NCI-H146 treated with DMSO at 0.1 percent for 48 hours (cell line): Measurements from ENCODE around the gene MCM3AP.
A peak's percentile ranks its signal among the peaks of the same experiment; 100 is the strongest.
"Not testable (repeated sequence)": the region's sequence is repeated elsewhere in the genome, so short reads cannot be mapped to it uniquely, and the experiment has no call there.

Experiments used
- DNase-seq: peaks from one replicate; lab custom pipeline; 2025; ENCODE audit not compliant: unreplicated experiment; lab: John Stamatoyannopoulos, UW

Gene MCM3AP

DNA sequence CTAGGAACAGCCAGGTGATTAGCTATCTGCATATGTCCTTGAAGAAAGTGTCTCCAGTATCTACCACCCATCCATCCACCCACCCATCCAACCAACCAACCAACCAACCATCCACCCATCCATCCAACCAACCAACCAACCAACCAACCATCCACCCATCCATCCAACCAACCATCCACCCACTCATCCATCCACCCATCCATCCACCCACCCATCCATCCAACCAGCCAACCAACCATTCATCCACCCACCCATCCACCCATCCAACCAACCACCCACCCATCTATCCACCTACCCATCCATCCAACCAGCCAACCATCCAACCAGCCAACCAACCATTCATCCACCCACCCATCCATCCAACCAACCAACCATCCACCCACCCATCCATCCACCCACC is 26.2 kb upstream of the MCM3AP start:
- DNase-seq = no peak

DNA sequence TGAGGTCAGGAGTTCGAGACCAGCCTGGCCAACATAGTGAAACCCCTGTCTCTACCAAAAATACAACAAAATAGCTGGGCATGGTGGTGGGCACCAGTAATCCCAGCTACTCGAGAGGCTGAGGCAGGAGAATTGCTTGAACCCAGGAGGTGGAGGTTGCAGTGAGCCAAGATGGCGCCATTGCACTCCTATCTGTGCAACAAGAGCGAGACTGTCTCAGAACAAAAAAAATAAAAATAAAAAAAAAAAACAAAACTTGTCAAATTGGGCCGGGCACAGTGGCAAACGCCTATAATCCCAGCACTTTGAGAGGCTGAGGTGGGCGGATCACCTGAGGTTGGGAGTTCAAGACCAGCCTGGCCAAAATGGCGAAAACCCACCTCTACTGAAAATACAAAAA is 24.8 kb upstream of the MCM3AP start:
- not testable (repeated sequence) for DNase-seq

DNA sequence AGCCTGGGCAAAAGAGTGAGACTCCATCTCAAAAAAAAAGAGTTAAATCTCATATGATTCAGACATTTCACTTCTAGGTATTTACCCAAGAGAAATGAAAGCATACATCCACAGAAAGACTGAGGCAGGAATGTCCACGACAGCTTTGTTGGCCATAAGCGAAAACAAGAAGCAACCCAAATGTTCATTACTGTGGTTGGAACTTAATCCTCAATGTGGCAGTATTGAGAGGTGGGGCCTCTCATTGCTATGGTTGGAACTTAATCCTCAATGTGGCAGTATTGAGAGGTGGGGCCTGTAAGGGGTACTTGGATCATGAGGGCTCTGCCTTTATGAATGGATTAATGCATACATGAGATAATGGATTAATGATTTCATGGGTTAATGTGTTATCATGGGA is 23.0 kb upstream of the MCM3AP start:
- no peak for DNase-seq

DNA sequence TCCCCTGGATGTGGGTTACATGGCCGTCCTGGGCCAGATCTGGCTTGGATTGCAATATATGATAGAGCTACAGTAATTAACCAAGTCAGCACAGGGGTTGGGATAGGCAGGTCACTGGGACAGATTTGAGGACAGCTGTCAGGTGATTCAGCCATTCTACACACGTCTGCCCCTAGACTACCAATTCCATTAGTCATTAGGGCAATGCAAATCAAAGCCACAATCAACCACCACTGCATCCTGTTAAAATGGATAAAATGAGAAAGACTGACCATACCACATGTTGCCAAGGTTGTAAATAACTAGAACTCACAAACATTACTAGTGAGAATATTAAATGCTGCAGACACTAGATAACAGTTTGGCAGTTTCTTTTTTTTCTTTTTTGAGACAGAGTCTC is 22.2 kb upstream of the MCM3AP start:
- no peak for DNase-seq

DNA sequence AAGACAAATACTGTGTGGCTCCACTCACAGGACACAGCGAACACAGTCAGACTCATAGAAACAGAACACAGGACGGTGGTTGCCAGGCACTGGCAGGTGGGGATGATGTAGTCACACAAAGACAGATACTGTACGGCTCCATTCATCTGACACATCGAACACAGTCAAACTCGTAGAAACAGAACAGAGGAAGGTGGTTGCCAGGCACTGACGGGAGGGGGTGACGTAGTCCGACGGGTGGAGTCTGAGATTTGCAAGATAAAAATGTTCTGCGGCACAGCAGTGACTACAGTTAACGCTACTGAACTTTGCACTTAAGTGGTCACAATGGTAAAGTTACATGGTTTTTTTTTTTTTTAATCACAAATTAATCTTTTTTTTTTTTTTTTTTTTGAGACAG is 19.5 kb upstream of the MCM3AP start:
- no peak for DNase-seq

DNA sequence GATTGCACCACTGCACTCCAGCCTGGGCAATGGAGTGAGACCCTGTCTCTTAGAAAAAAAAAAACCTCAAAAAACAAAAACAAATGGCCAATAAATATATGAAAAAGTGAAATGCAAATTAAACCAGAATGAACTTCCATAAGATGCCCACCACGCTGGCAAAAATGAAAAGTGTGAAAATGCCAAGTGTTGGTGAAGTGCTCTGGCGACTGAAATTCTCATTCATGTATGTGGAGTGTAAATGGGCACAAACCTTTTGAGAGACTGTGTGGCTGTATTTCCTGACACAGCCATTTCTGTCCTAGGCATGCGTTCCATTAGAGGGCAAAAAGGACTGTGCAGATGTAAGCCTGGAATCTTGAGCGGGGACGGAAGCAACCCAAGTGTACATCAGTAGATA is 19.0 kb upstream of the MCM3AP start:
- no peak for DNase-seq

DNA sequence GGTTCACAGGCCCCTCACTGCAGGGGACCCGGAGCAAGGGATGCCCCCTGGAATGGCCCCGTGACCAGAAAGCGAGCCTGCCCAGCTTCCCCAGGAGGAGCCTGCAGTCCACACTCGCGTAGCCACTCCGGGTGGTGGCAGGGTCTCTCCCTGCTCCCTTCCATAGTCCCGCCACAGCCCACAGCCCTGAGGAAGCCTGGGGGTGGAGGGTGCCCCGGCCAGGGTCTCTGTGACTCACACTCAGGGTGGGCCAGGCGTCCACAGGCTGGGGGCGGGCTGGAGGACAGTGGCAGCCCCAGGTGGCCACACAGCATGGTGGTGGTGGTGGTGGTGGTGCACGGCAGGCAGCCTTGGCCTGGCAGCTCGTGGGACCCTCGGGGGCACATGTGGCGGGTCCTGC is 16.3 kb upstream of the MCM3AP start:
- DNase-seq = no peak

DNA sequence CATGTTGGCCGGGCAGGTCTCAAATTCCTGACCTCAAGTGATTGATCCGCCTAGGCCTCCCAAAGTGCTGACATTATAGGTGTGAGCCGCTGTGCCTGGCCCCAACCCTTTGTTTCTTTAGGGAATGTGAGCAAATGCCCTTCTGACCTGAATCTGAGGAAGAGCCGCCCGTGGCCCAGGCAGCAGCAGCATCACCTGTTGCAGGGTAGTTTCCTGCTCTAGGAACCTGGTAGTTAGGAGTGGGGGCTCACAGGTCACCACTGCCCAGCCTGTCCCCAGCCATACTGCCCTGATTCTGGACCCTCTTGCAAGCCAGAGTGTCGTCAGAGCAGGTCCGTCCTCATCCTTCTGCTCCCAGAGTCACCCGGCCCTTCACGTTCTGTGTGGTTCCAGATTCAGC is 13.8 kb upstream of the MCM3AP start:
- DNase-seq = no peak

DNA sequence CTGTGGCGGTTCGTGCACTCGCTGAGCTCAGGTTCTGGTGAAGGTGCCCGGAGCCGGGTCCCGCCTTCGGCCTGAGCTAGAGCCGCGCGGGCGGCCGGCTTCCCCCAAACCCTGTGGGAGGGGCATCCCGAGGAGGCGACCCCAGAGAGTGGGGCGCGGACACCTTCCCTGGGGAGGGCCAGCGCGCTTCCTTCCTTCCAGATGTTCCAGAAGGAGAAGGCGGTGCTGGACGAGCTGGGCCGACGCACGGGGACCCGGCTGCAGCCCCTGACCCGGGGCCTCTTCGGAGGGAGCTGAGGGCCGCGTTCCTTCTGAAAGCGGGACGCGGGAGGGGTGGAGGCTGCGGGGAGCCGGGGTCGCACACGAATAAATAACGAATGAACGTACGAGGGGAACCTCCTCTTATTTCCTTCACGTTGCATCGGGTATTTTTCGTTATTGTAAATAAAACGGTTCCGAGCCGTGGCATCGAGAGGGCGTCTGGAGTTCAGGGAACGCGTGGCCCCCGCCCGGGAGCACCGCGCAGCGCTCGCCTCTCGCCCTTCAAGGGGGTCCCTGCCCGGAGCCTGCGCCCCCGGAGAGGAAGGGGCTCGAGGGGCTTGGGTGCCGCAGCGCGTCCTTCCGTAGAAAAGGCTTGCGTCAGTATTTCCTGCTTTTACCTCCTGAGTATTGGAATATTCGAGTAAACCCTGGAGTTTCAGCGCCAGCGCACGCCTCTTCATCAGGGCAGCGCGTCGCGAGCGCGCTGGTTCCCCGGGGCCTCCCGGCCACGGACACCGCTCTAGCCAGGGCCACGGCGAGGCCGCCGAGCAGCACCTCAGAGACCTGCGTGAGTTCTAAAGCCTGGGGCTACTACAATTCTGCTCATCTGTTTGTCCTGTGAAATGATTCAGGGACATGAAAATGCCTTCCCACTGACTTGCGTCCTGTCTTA is 12.2 kb upstream of the MCM3AP start:
- no peak for DNase-seq

DNA sequence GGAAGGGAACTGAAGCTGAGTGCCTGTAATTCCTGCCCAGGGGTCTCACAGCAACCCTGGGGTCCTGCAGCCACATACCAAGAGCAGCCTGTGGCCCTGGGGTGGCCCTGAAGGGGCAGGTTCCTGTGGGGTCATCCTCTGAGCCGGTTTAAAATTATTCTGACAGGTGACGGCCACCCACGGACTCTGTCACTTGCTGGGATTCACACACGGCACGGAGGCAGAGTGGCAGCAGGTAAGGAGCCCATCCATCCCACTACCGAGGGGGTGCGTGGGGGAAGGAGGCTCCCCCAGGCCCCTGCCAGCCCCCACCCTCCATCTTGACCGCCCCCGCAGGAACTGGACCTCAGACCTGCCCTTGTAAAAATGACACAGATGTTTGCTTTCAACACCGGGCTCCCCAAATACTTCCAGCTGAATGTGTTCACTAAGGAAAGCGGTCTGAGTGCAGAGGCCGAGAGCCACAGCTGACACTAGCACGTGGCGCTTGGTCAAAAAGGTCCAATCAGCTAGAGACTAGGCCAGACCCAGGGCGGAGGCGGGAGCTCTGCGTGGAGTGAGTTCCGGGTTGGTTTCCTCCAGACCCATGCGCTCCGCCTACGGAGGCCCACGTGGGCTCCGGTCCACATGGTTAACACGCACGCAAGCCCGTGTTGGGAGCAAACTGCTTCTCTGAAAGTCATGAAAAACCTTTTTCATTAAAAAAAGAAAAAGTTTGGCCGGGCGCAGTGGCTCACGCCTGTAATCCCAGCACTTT is 10.8 kb upstream of the MCM3AP start:
- peak; percentile 76 for DNase-seq

DNA sequence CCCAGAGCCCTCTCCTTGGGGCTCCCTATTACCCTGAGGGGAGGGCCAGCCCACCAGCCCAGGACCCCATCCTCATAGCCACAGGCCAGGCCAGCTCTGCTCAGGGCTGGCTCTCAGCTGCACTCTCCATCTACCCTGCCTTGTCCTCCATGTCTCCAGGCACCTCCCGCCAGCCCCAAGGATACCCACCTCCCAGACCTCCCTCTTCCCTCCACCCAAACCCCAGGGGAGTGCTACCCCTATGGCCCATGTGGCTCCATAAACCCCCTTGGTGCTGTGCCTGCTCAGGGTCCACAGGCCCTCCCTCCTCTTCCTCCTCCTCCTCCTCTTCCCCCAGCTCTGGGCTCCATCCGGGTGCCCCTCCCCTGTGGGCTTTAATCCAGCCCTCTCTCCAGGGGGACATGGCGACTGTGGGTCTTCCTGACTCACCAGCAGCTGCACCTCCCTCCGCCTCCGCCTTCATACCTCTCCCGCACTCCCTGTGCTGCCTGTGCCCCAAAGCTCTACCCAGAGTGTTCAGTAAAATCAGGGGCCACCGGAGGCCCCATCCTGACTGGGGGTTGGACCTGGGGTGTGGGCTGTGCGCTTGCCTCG is 9.9 kb upstream of the MCM3AP start:
- no peak for DNase-seq

DNA sequence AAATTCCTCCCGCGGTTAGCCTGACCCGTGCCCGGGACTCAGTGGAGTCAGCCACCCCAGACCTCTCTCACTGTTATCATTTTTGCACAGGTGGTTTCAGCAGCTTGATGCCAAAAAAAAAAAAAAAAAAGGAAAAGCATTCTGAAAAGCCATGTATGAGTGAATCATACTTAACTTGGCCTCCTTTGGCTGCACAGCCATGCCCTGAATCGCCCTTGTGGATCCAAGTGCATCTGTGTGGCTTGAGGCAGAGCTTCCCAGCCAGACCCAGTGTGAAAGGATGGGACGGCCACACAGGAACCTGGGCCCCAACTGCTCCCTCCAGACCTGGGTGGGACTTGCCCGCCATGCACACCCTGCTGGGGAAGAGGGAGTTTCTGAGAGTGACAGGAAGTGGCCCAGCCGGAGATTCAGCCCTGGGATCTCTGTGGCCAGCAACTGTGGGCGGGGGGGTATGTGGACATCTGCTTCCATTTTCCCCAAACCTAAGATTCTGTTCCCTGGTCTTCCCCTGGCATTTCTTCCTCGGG is 9.3 kb upstream of the MCM3AP start:
- no peak for DNase-seq

DNA sequence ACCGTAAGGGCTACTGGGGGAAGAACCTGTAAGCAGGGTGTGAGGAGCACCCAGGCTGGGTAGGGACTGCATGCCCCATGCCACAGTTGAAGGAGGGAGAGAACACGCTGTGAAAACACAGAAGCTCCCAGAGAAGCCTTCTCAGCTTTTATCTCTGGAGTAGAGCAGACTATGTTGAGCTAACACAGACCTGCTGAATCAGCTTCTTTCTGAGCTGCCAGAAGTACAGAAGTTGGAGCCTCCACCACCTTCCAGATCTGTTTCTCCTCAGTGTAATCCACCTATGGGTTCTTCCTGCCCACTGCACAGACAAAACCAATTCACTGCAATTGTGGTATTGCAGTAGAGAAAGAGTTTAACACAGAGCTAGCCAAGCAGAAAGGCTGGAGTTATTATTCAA is 6.2 kb upstream of the MCM3AP start:
- no peak for DNase-seq

DNA sequence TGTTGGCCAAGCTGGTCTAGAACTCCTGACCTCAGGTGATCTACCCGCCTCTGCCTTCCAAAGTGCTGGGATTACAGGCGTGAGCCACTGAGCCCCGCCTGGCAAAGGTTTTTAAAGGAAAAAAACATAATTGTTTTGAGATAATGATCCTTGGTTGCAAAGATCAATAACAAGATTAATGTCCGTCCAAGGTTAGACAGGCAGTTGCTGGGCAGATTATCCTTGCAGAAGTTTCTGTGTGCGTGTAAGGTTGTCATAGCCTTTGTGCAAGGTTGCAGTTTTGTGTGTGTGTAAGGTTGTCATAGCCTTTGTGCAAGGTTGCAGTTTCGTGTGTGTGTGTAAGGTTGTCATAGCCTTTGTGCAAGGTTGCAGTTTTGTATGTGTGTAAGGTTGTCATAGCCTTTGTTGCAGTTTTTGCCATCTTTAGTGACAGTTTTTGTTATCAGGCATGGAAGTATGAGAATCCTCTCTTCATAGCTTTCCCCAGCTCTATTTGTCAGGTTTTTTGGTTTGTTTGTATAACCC is 4.3 kb upstream of the MCM3AP start:
- no peak for DNase-seq

DNA sequence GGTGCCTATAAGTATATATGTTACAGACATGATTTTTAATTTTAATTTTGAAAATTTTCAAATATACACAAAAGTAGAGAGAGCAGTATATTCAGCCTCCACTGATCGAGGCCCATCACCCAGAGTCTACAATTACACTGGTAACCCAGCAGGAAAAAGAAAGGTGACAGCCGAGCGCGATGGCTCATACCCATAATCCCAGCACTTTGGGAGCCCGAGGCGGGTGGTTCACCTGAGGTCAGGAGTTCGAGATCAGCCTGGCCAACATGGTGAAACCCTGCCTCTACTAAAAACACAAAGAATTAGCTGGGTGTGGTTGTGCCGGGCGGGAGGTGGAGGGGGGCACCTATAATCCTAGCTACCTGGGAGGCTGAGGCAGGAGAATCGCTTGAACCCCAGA is 2.1 kb upstream of the MCM3AP start:
- DNase-seq = no peak

DNA sequence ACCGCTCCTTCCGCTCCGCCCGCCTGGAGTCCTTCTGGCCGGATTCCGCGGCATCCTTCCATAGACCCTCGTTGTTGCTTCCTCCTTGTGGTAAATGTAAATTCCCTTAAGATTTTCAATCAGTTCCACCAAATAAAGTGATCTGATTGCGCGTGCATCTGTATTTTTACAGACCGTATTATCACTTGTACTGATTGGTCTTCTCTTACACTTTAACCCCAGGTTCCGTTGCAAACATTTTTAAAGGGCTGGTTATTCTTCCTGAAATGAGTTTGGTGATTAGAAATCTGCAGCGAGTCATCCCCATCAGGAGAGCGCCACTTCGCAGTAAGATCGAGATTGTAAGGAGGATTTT is 1.2 kb upstream of the MCM3AP start:
- no peak for DNase-seq

DNA sequence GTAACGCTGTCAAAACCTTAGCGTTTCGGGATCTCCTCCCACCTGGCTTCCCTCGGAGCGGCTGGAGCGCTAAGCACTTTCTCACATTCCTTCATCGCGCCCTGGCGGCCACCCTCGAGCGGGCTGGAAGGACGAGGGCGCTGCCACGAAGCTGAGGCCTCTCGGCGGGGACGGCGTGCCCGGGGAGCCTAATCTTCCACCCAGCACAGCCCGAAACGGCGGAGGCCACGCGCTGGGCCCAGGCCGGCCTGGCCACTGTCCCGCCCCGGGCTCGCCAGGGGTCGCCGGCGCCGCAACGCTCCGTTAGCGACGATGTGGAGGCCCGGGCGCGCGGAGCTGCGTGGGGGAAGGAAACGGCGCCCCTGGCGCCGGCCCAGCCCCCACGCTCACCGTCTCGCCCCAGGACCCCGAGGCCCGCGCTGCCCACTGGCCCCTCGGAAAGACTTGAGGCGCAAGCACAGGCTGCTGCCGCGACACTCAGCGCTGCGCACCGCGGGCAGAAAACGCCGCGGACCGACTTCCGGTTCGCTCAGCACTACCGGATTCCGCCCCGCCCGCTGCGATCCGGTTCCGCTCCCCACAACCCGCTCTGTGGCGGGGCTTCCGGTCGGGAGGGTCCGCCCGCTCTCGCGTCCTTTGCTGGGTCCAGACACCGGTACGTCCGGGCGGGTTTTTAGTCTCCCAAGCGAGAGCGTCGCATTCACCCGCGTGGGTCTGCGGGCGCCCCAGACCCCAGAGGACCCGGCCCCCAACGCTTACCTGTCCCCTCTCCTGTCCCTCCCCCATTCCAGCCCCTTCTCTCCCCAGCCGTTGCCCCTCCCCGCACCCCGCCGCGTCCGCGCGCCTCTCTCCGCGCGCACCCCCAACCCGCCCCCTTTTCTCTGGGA is 593 bp upstream of the MCM3AP start, which contains the start of gene YBEY:
Gene YBEY (plus strand): TSS at position 582 of the 887 bp plus-strand sequence. CDS start 572 bp downstream, outside the sequence.
- peak; percentile 70 for DNase-seq

DNA sequence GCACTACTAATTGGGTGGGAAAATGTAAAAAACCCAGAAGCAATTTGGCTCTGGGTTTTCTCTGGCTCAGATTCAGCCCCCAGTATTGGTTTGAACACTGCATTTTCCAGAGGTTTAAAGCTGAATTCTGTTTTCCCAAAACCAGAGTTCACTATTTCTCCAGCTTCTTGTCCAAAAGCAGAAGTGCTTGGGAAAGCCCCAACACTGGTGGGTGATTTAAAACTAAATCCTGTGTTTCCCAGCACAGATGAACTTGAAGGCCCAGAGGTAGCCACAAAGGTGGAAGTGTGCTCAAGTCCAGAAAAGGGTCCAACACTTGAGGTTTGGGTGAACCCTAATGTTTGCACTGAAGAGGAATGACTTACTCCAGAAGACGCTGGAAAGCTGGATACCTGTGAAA is 678 bp downstream of the MCM3AP start:
- no peak for DNase-seq

DNA sequence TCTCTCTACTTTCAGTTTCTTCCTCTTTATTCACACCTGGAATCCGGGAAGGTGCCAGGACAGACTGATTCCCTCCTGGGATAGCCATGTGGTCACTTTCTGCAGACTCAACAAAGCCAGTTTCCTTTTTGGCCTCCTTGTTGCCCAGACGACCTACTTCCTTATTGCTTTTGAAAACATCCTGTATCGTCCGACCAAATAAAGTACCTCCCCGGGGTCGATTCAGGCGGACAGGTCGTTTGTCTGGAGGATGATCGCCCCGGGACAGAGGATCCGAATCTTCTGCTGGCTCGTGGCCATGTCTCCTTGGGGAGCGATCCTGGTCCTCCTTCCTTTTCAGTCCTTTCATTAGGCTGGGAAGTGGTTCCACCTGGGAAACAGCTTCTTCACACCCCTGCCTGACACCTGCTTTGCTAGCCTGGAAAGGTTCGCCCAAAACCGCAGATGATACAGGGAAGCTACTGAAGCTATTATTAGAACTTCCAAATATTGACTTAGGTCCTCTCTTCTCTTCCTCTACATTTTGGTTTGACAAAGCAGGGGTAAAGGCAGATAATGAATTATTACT is 1.2 kb downstream of the MCM3AP start:
- DNase-seq = no peak

DNA sequence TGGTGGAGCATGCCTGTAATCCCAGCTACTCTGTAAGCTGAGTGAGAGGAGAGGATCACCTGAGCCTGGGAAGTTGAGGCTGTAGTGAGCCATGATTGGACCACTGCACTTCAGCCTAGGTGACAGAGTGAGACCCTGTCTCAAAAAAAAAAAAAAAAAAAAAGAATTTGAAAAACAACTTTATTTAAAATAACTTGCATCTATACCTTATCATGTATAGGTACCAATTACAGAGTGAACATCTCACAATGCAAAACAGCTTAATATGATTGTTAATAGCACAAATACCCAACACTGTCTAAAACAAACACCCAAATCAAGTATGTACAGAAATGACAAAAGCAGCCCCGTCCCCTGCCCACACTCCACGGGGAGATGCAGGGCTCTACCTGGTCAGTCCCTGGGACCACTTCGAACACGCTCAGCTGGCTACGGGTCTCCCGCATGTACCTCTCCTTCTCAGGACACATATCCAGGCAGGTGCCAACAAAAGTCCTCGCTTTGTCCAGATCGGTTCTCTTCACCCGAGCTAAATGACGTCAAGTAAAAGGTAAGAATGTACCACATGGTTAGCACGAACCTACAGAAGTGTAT is 10.5 kb downstream of the MCM3AP start:
- DNase-seq = no peak
